Heart left ventricle (tissue), 13 donors: Measurements from ENCODE around the gene AHRR.

Experiments used
- POLR2A ChIP-seq, 2 donors: fragments of 450-650 bp; IDR thresholded peaks; one replicate each; pipeline ENCODE4 v1.6.1; 2017; ENCODE audit warnings: antibody characterized with exemption in 2 of 2, mild to moderate bottlenecking in 2 of 2, moderate library complexity in 2 of 2
- TF ChIP-seq, protein P1 (sequence below), 12 donors: fragments of 200-600 bp; sonication (generic) in 4 of 12; IDR thresholded peaks; one replicate each; pipeline versions ENCODE4 v1.5.0 to v1.8.0; 2018 to 2022; ENCODE audit warnings: antibody characterized with exemption in 12 of 12, mild to moderate bottlenecking in 5 of 12
- donor health status: ischemic (EF 13 %, LVEDD 7.1; RV severe dilation, severe dysfunction).
- donor health status: DM: no; HTN: yes; CAD: no.
- donor health status: DM: no; HTN: no; CAD: no.
- donor health status: ischemic (EF 25% LVEDD 6.9; RV normal size, moderate dysfunction).
- donor health status: ischemic (EF 25% LVEDD 5.7; RV mildly dilated, moderate dysfunction).
- donor health status: ischemic (EF 35%, LVEDD 5.7; RV mildly dilated, moderate dysfunction).
- donor health status: nonischemic (EF 11% LVEDD 7.7; RV severe dilation, severe dysfunction).
- donor health status: DM: yes; HTN: yes; CAD: no.
- donor health status: PGD.
- donor health status: ischemic (EF 29% LVEDD 5.4; RV normal size, mild dysfunction).
- donor health status: nonischemic (EF 23%, LVEDD 6.1; RV moderate dilation, normal function).

DNA sequence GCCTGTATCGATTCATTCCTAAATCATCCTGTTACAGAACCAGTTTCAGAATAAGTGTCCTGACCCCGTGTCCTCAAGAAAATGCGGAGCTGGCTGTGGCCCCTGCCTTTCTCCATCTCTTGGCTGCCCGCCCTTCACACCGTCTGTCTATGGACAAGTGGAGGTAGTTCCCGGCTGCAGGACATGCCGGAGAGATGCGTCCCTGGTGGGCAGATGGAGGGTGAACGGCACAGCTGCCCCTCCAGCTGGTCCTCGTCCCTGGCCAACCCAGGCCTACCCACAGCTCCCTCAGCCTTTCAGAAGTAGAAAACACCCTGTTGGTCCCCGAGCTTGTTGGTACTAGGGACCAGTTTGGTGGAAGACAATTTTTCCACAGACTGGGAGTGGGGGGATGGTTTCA is 106.7 kb downstream of the AHRR start:
- TF ChIP-seq, protein P1, sequence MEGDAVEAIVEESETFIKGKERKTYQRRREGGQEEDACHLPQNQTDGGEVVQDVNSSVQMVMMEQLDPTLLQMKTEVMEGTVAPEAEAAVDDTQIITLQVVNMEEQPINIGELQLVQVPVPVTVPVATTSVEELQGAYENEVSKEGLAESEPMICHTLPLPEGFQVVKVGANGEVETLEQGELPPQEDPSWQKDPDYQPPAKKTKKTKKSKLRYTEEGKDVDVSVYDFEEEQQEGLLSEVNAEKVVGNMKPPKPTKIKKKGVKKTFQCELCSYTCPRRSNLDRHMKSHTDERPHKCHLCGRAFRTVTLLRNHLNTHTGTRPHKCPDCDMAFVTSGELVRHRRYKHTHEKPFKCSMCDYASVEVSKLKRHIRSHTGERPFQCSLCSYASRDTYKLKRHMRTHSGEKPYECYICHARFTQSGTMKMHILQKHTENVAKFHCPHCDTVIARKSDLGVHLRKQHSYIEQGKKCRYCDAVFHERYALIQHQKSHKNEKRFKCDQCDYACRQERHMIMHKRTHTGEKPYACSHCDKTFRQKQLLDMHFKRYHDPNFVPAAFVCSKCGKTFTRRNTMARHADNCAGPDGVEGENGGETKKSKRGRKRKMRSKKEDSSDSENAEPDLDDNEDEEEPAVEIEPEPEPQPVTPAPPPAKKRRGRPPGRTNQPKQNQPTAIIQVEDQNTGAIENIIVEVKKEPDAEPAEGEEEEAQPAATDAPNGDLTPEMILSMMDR (IDR thresholded peaks at IDR 0.05): no peak
- no peak for TF ChIP-seq POLR2A (IDR thresholded peaks at IDR 0.05)
